ENCODE measurements around the gene MLNR.

MLNR gene

DNA sequence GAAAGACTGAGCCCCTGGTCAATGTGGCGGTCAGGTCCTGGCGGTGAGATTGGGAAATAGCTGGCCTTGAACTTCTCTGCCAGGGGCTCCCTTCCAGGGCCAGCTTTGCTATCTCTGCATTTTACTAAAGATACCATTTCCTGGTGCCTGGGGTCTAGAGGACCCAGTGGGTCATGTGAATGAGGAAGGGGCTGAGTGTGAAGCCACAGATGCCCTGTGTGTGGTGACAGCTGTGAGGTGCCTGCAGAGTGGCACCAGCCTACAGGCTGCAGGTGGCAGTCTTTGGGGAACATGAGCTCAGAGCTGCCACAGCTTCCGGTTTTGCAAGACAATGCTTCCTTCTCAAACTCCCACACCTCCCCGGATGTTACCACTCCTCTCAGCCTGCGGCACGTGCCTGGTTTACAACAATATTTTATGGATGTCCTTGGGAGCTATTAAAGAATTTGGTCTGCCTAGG, 5.2 kb upstream of the MLNR start:
- no peak overlapping the region for H3K4me3 ChIP-seq (replicated peaks; ENCODE audit: low read depth, low read length)
- TF ChIP-seq, protein P1, sequence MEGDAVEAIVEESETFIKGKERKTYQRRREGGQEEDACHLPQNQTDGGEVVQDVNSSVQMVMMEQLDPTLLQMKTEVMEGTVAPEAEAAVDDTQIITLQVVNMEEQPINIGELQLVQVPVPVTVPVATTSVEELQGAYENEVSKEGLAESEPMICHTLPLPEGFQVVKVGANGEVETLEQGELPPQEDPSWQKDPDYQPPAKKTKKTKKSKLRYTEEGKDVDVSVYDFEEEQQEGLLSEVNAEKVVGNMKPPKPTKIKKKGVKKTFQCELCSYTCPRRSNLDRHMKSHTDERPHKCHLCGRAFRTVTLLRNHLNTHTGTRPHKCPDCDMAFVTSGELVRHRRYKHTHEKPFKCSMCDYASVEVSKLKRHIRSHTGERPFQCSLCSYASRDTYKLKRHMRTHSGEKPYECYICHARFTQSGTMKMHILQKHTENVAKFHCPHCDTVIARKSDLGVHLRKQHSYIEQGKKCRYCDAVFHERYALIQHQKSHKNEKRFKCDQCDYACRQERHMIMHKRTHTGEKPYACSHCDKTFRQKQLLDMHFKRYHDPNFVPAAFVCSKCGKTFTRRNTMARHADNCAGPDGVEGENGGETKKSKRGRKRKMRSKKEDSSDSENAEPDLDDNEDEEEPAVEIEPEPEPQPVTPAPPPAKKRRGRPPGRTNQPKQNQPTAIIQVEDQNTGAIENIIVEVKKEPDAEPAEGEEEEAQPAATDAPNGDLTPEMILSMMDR (IDR thresholded peaks at IDR 0.05; ENCODE audit: low read length, missing control alignments), result peak; percentile 6
- DNase-seq (ENCODE audit: low read depth), result peak; percentile 66

DNA sequence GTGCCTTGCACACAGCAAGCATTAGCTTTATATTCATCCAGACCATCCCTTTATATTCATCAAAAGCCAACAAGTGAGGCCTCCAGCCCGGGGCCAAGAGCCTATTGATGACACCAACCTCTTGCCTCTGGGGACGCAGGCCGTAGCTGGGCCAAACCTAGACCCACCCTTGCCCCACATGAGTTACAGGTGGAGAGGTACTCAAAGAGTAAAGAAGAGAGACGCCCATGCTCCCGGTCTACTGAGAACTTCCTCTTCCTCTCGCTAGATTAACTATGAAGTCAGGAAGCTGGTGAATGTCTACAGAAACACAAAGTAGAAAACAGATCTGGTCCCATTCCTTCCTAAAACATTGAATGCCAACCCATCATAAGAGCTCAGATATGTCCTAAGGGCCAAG, 3.8 kb upstream of the MLNR start:
- no peak overlapping the region for H3K4me3 ChIP-seq (replicated peaks; ENCODE audit: low read depth, low read length)
- TF ChIP-seq, protein P1 (IDR thresholded peaks at IDR 0.05; ENCODE audit: low read length, missing control alignments), result no peak
- DNase-seq (ENCODE audit: low read depth), result no peak

DNA sequence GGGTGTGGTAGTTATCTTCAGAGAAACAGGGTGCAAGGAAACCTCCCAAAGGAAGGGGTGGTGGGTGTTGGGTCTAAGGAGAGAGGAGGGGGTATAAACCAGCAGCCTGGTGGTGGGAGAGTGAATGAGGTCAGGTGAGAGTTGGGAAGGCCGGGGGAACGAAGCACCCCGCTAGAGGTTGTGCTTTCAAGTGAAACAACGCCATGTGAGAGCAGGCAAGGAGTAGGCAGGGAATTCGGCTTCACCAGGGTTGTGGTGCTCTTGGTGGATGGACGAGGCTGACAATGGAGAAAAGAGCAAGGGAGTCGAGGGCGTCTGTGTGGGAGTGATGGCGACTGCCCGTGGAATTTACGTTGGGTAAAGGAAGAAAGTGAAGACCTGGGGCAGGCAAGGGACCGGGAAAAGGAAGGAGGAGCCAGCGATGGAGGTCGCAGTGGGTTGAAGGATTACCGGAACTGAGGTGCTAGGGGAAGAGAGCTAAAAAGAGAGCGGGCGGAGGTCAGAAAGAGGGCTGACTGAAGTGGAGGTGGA, 2.1 kb upstream of the MLNR start:
- H3K4me3 ChIP-seq (replicated peaks; ENCODE audit: low read depth, low read length), result no peak overlapping the region
- no peak for DNase-seq (ENCODE audit: low read depth)
- TF ChIP-seq, protein P1 (IDR thresholded peaks at IDR 0.05; ENCODE audit: low read length, missing control alignments), result no peak

DNA sequence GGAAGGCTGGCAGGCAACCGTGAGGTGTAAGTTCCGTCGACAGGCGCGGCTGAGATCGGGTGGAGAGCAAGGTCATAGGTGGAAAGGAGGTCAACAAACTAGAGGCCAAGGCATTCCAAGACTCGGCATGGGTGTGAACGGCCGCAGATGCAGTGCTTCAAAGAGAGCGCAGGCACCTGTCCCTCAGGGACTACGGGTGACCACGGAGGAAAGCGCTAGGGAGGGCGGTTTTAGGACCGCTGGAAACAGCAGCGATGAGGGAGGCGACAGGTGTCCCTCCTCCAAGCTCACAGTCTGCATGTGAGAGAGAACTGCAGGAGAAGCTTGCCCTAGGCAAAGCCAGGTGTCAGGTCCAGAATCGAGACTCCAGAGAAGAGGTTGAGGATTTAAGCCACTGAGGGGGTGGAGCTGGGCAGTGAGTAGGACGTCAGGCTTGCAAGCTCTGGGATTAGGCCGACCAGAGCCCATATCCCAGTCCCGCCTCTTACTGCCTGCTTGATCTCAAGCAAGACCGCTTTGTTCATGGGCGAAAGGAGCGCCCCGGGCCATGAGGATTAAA, 1.6 kb upstream of the MLNR start:
- no peak for DNase-seq (ENCODE audit: low read depth)
- TF ChIP-seq, protein P1 (IDR thresholded peaks at IDR 0.05; ENCODE audit: low read length, missing control alignments), result no peak
- no peak overlapping the region for H3K4me3 ChIP-seq (replicated peaks; ENCODE audit: low read depth, low read length)

DNA sequence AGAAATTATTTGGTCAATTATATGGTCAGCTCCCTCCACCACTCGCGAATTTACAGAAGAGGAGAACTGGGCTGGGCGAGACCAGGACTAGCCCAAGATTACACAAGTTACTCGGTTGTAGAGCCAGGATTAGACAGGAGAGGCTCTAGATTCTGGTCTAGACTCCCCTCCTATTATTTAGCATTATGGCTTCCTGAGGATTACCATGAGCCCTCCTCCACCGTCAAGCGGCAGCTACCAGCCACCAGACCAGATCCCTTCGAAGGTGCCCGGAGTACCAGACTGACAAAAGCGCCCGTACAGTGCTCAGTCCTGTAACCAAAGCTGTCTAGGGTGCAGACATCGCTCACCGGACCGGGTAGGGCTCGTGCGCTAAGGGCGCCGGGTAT, 497 bp upstream of the MLNR start:
- H3K4me3 ChIP-seq (replicated peaks; ENCODE audit: low read depth, low read length), result peak overlapping the region; percentile 22

DNA sequence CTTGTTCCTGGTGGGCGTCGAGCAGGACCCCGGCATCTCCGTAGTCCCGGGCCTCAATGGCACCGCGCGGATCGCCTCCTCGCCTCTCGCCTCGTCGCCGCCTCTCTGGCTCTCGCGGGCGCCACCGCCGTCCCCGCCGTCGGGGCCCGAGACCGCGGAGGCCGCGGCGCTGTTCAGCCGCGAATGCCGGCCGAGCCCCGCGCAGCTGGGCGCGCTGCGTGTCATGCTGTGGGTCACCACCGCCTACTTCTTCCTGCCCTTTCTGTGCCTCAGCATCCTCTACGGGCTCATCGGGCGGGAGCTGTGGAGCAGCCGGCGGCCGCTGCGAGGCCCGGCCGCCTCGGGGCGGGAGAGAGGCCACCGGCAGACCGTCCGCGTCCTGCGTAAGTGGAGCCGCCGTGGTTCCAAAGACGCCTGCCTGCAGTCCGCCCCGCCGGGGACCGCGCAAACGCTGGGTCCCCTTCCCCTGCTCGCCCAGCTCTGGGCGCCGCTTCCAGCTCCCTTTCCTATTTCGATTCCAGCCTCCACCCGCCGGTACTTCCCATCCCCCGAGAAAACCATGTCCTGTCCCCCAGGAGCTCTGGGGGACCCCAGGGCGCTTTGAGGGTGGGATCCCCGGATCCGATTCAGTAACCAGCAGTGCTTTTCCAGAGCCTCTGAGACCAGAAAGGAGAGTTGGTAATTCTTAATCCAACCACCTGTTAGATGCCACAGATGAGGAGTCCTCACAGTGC, 885 bp downstream of the MLNR start:
- no peak for DNase-seq (ENCODE audit: low read depth)
- no peak overlapping the region for H3K4me3 ChIP-seq (replicated peaks; ENCODE audit: low read depth, low read length)
- TF ChIP-seq, protein P1 (IDR thresholded peaks at IDR 0.05; ENCODE audit: low read length, missing control alignments), result no peak

More for the DNA sequence above, 497 bp upstream of the MLNR start:
- no peak for DNase-seq (ENCODE audit: low read depth)
- TF ChIP-seq, protein P1 (IDR thresholded peaks at IDR 0.05; ENCODE audit: low read length, missing control alignments), result no peak

Measured in fibroblast of pulmonary artery (primary cell).